ENCODE data around the gene RNASEH2B. TPM values are rescaled to one million over a fixed set of nuclear protein-coding genes. Genes with fewer than 3 reads are reported as not detected.

The RNASEH2B gene
- total and polyA plus RNA-seq, 2 of the 8 experiments (the other 6 are each of a cell fraction or from before 2014, with no cell fraction given) = 19.3 to 43.9 TPM

DNA sequence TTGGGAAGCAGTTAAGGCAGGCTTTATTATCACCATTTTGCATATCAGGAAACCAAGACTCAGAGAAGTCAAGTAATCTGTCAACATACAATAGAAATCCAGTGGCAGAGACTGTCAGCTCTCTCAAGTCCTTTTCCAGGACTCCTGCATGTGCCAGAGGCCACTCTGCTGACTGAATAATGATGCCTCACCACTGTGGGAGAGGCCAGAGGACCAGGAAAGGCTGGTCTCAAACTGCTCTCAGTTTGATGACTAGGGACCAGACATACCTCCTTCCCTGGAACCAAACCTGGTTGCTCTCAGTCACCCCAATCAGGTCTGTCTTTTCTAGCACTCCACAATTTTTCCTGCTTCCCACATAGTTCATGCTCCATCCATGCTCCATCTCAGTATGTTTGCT lies 8.0 kb downstream of the RNASEH2B start (continued):
- TF ChIP-seq PHF8 (conservative IDR thresholded peaks at IDR 0.05; ENCODE audit: low read depth, low read length) (no peak), BRCA1 (IDR thresholded peaks at IDR 0.05; ENCODE audit: low read depth, low read length) (no peak), YY1 (IDR thresholded peaks at IDR 0.05; ENCODE audit: low read depth, low read length) (no peak)

All from H1 (cell line).